Fibroblast of lung (primary cell): ENCODE data around the gene TGOLN2. TPM values are rescaled to one million over a fixed set of nuclear protein-coding genes. Genes with fewer than 3 reads are reported as not detected.

Experiments
- DNase-seq, 2 donors: peaks; one replicate each; pipeline versions ENCODE4 v3.0.0 to v3.0.0-alpha.2; 2010; ENCODE audit warnings: low read depth in 2 of 2
- H2AFZ ChIP-seq: 2 replicates; pipeline ENCODE4 v1.5.1; 2012; ENCODE audit warnings: low read length, control low read depth, inconsistent platforms
- H3K27ac ChIP-seq: 2 replicates; pipeline ENCODE4 v1.5.1; 2011; ENCODE audit warnings: low read length, control low read depth; ENCODE audit not compliant: insufficient read depth
- H3K27me3 ChIP-seq: 2 replicates; pipeline ENCODE4 v1.5.1; 2011; ENCODE audit warnings: mild to moderate bottlenecking, low read length; ENCODE audit not compliant: control insufficient read depth, insufficient read depth
- H3K36me3 ChIP-seq: 2 replicates; pipeline ENCODE4 v1.5.1; 2011; ENCODE audit warnings: low read length; ENCODE audit not compliant: control insufficient read depth, insufficient read depth
- H3K4me1 ChIP-seq: 2 replicates; pipeline ENCODE4 v1.5.1; 2011; ENCODE audit warnings: low read length; ENCODE audit not compliant: control insufficient read depth, insufficient read depth; ENCODE audit errors: extremely low read depth
- H3K4me2 ChIP-seq: 2 replicates; pipeline ENCODE4 v1.5.1; 2011; ENCODE audit warnings: low read length, control low read depth; ENCODE audit not compliant: insufficient read depth; ENCODE audit errors: extremely low read depth
- H3K4me3 ChIP-seq, 4 experiments: fragments of 200-600 bp in 1 of 4; sonication (generic) in 1 of 4; replicated peaks in 1 of 4; 2 replicates each; pipeline ENCODE4 v1.5.1; 2011 to 2016; ENCODE audit warnings: low read length in 4 of 4, low read depth in 3 of 4, mild to moderate bottlenecking in 3 of 4, control low read depth in 2 of 4, inconsistent platforms in 1 of 4, mixed read lengths in 1 of 4; ENCODE audit not compliant: insufficient read depth in 1 of 4; ENCODE audit errors: control extremely low read depth in 1 of 4
- H3K79me2 ChIP-seq: 2 replicates; pipeline ENCODE4 v1.5.1; 2012; ENCODE audit warnings: mild to moderate bottlenecking, low read length, inconsistent platforms; ENCODE audit not compliant: control insufficient read depth, insufficient read depth
- H3K9ac ChIP-seq: 2 replicates; pipeline ENCODE4 v1.5.1; 2011; ENCODE audit warnings: mild to moderate bottlenecking, low read length, control low read depth; ENCODE audit not compliant: insufficient read depth
- H3K9me3 ChIP-seq: 2 replicates; pipeline ENCODE4 v1.5.1; 2012; ENCODE audit warnings: low read depth, low read length; ENCODE audit not compliant: control insufficient read depth, insufficient read depth
- H4K20me1 ChIP-seq: 2 replicates; pipeline ENCODE4 v1.5.1; 2011; ENCODE audit warnings: low read length; ENCODE audit not compliant: control insufficient read depth, insufficient read depth; ENCODE audit errors: extremely low read depth
- CTCF ChIP-seq, 2 donors: IDR thresholded peaks in 1 of 2; conservative IDR thresholded peaks in 1 of 2; 1 replicate in 1 of 2; 2 replicates in 1 of 2; pipeline ENCODE4 v1.5.1; 2011 to 2012; ENCODE audit warnings: low read length in 2 of 2, control low read depth in 1 of 2, inconsistent platforms in 1 of 2, low read depth in 1 of 2, mild to moderate bottlenecking in 1 of 2
- EZH2 ChIP-seq: IDR thresholded peaks from 2 replicates; pipeline ENCODE4 v1.5.1; 2012; ENCODE audit warnings: low read length, control low read depth, mild to moderate bottlenecking; ENCODE audit errors: missing control alignments
- polyA plus RNA-seq, 2 donors: library from polyadenylated mRNA; depleted of rRNA in 1 of 2; stranded (reverse) in 1 of 2; unstranded in 1 of 2; fragments of >200 nt; gene quantifications; 2 replicates each; pipeline ENCODE4 v1.2.1, GENCODE V29; 2011 to 2012; ENCODE audit warnings: missing spikeins in 1 of 2
- total RNA-seq: library from RNA; depleted of rRNA; stranded (reverse); fragments of >200 nt; gene quantifications from 2 replicates; pipeline ENCODE4 v1.2.1, GENCODE V29; 2014

Gene TGOLN2
- total and polyA plus RNA-seq, 2 donors (not counting 1 experiment from before 2014, with no cell fraction given) = 112 to 130 TPM

DNA sequence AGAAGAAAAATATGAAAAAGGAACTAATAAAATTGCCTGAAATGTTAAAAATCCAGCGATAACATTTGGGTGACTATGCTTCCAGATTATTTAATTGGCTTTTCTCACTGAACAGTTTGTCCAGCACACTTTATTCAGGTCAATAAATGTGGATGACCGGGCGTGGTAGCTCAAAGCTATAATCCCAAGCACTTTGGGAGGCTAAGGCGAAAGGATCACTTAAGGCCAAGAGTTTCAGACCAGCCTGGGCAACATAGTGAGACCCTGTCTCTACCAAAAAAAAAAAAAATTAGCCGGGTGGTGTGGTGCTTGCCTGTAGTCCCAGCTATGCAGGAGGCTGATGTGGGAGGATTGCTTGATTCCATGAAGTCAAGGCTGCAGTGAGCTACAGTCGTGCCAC lies 55.4 kb downstream of the TGOLN2 start:
- DNase-seq = no peak
- Histone ChIP-seq H3K79me2 (no peaks in the 10 kb centered on the region), H3K27ac (no peak overlapping the region), H3K4me2 (no peak overlapping the region), H2AFZ (no peak overlapping the region), H3K9ac (no peak overlapping the region), H3K9me3 (no peaks in the 10 kb centered on the region), H3K36me3 (no peaks in the 10 kb centered on the region), H3K4me1 (peaks cover 17% of the 10 kb centered on the region), H3K4me3 (no peak overlapping the region), H4K20me1 (no peaks in the 10 kb centered on the region), H3K27me3 (no peaks in the 10 kb centered on the region)
- TF ChIP-seq EZH2 (no peak), CTCF (conservative IDR thresholded peaks at IDR 0.05 in 1 of 2, IDR thresholded peaks at IDR 0.05 in 1 of 2; ENCODE audit: low read depth in 1 of 2, low read length in 2 of 2) (no peak)

- DNase-seq = peak in 1 of 2 donors; percentile 38
- Histone ChIP-seq H3K27me3 (no peaks in the 10 kb centered on the region), H3K4me1 (peaks cover 7% of the 10 kb centered on the region), H3K4me3 (no peak overlapping the region), H4K20me1 (no peaks in the 10 kb centered on the region), H3K27ac (no peak overlapping the region), H3K9me3 (no peaks in the 10 kb centered on the region), H3K4me2 (no peak overlapping the region), H3K36me3 (no peaks in the 10 kb centered on the region), H3K9ac (no peak overlapping the region), H2AFZ (no peak overlapping the region), H3K79me2 (no peaks in the 10 kb centered on the region)
- TF ChIP-seq EZH2 (no peak), CTCF (conservative IDR thresholded peaks at IDR 0.05 in 1 of 2, IDR thresholded peaks at IDR 0.05 in 1 of 2; ENCODE audit: low read depth in 1 of 2, low read length in 2 of 2) (no peak)
Observed at GRCh38 chr2:85269959-85270358, 57.8 kb downstream of the TGOLN2 start.

Other genes with a start within 250 kb of the TGOLN2 start
- gene TCF7L1, start 194.6 kb downstream of the TGOLN2 start, total RNA-seq = 0.51 and 0.83 TPM in 2 replicates
- gene TCF7L1, start 194.6 kb downstream of the TGOLN2 start, polyA plus RNA-seq = 1.5 and 1.9 TPM in 2 replicates
- 61.6 and 87.0 TPM in 2 replicates for gene RETSAT, start 26.5 kb upstream of the TGOLN2 start, total RNA-seq
- 38.6 and 39.3 TPM in 2 replicates for gene RETSAT, start 26.5 kb upstream of the TGOLN2 start, polyA plus RNA-seq
- gene ELMOD3, start 26.8 kb upstream of the TGOLN2 start, total RNA-seq = 20.3 and 27.9 TPM in 2 replicates
- 11.8 and 13.0 TPM in 2 replicates for gene ELMOD3, start 26.8 kb upstream of the TGOLN2 start, polyA plus RNA-seq
- gene CAPG, start 82.4 kb upstream of the TGOLN2 start, total RNA-seq = 105 and 193 TPM in 2 replicates
- 43.8 and 159 TPM in 2 replicates for gene CAPG, start 82.4 kb upstream of the TGOLN2 start, polyA plus RNA-seq
- 0.77 and 2.1 TPM in 2 replicates for gene SH2D6, start 90.7 kb upstream of the TGOLN2 start, total RNA-seq
- gene SH2D6, start 90.7 kb upstream of the TGOLN2 start, polyA plus RNA-seq = 0.16 and 0.29 TPM in 2 replicates
- 176 and 270 TPM in 2 replicates for gene MAT2A, start 211.2 kb upstream of the TGOLN2 start, total RNA-seq
- 334 and 369 TPM in 2 replicates for gene MAT2A, start 211.2 kb upstream of the TGOLN2 start, polyA plus RNA-seq
- 28.8 and 46.1 TPM in 2 replicates for gene GGCX, start 233.5 kb upstream of the TGOLN2 start, total RNA-seq
- gene GGCX, start 233.5 kb upstream of the TGOLN2 start, polyA plus RNA-seq = 34.4 and 48.8 TPM in 2 replicates
- gene VAMP8, start 249.6 kb upstream of the TGOLN2 start, total RNA-seq = 2.1 and 2.3 TPM in 2 replicates
- gene VAMP8, start 249.6 kb upstream of the TGOLN2 start, polyA plus RNA-seq = 17.7 and 80.6 TPM in 2 replicates